ENCODE measurements around the gene EPHA2.

Gene EPHA2

GRCh38 chr1:16183765-16184556, 28.1 kb upstream of the EPHA2 start:
- no peak for DNase-seq (ENCODE audit: low read depth)
- no peak overlapping the region for H3K4me3 ChIP-seq (ENCODE audit: low read length)
- no peak for TF ChIP-seq CTCF (conservative IDR thresholded peaks at IDR 0.05; ENCODE audit: low read depth, low read length)

- no peak for DNase-seq (ENCODE audit: low read depth)
- no peak overlapping the region for H3K4me3 ChIP-seq (ENCODE audit: low read length)
- no peak for TF ChIP-seq CTCF (conservative IDR thresholded peaks at IDR 0.05; ENCODE audit: low read depth, low read length)
Observed at GRCh38 chr1:16183179-16183578, 27.3 kb upstream of the EPHA2 start.

- no peak for DNase-seq (ENCODE audit: low read depth)
- TF ChIP-seq CTCF (conservative IDR thresholded peaks at IDR 0.05; ENCODE audit: low read depth, low read length) = no peak
- H3K4me3 ChIP-seq (ENCODE audit: low read length) = no peak overlapping the region
Observed at GRCh38 chr1:16181887-16182719, 26.2 kb upstream of the EPHA2 start.

GRCh38 chr1:16180291-16180824, 24.5 kb upstream of the EPHA2 start:
- TF ChIP-seq CTCF (conservative IDR thresholded peaks at IDR 0.05; ENCODE audit: low read depth, low read length) = no peak
- no peak for DNase-seq (ENCODE audit: low read depth)
- H3K4me3 ChIP-seq (ENCODE audit: low read length) = no peak overlapping the region

GRCh38 chr1:16178596-16179497, 23.0 kb upstream of the EPHA2 start:
- H3K4me3 ChIP-seq (ENCODE audit: low read length) = no peak overlapping the region
- no peak for DNase-seq (ENCODE audit: low read depth)
- no peak for TF ChIP-seq CTCF (conservative IDR thresholded peaks at IDR 0.05; ENCODE audit: low read depth, low read length)

GRCh38 chr1:16177306-16177705, 21.4 kb upstream of the EPHA2 start:
- TF ChIP-seq CTCF (conservative IDR thresholded peaks at IDR 0.05; ENCODE audit: low read depth, low read length) = no peak
- H3K4me3 ChIP-seq (ENCODE audit: low read length) = no peak overlapping the region
- DNase-seq (ENCODE audit: low read depth) = no peak
